Lower leg skin (tissue), 3 donors: Measurements from ENCODE around the gene HLA-C.

ENCODE experiments used
- POLR2A ChIP-seq, 2 donors: fragments of 450-650 bp; IDR thresholded peaks; one replicate each; pipeline ENCODE4 v1.6.1; 2016 to 2017; ENCODE audit warnings: antibody characterized with exemption in 2 of 2, mild to moderate bottlenecking in 1 of 2, moderate library complexity in 1 of 2
- TF ChIP-seq, protein P1 (sequence below), 3 donors: fragments of 450-650 bp; IDR thresholded peaks; one replicate each; pipeline ENCODE4 v1.5.1; 2016; ENCODE audit warnings: antibody characterized with exemption in 3 of 3, mild to moderate bottlenecking in 3 of 3, moderate library complexity in 2 of 3

DNA sequence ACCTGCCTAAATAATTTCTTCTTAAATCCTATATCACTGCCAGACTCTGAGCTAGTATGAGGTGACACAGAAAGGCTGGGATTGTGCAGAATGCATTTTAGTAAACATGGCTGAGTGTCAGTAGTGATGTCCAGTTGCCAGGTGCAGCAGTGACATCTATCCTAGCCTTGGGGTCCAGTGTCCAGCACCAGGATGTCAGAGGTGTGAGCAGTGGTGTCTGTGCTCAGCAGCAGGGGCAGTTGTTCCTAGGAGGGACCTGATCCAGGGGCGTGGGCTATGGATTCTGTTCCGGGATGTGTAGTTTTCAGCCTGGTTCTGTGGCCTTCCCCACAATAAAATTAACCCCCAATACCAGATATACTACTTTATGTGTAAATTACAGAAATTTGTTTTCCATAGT, 6.0 kb downstream of the HLA-C start:
- TF ChIP-seq, protein P1, sequence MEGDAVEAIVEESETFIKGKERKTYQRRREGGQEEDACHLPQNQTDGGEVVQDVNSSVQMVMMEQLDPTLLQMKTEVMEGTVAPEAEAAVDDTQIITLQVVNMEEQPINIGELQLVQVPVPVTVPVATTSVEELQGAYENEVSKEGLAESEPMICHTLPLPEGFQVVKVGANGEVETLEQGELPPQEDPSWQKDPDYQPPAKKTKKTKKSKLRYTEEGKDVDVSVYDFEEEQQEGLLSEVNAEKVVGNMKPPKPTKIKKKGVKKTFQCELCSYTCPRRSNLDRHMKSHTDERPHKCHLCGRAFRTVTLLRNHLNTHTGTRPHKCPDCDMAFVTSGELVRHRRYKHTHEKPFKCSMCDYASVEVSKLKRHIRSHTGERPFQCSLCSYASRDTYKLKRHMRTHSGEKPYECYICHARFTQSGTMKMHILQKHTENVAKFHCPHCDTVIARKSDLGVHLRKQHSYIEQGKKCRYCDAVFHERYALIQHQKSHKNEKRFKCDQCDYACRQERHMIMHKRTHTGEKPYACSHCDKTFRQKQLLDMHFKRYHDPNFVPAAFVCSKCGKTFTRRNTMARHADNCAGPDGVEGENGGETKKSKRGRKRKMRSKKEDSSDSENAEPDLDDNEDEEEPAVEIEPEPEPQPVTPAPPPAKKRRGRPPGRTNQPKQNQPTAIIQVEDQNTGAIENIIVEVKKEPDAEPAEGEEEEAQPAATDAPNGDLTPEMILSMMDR (IDR thresholded peaks at IDR 0.05) = no peak
- no peak for TF ChIP-seq POLR2A (IDR thresholded peaks at IDR 0.05)
